Stomach (tissue), 9 donors: ENCODE results near the gene SLC7A14. TPM values are rescaled to one million over a fixed set of nuclear protein-coding genes. Genes with fewer than 3 reads are reported as not detected.

ENCODE experiments used
- DNase-seq, 2 donors: peaks; one replicate each; pipeline versions ENCODE4 v3.0.0 to v3.0.0-alpha.2; 2013 to 2019
- H3K27ac ChIP-seq, 5 donors: fragments of 200-600 bp in 4 of 5; sonication (generic) in 4 of 5; one replicate each; pipeline ENCODE4 v1.5.1; 2013 to 2019; ENCODE audit warnings: mild to moderate bottlenecking in 1 of 5, moderate library complexity in 1 of 5
- H3K27me3 ChIP-seq, 3 donors: fragments of 200-600 bp; sonication (generic); one replicate each; pipeline ENCODE4 v1.5.1; 2017 to 2019; ENCODE audit warnings: mixed run types in 1 of 3
- H3K36me3 ChIP-seq, 4 donors: fragments of 200-600 bp; sonication (generic); 1 replicate in 3 of 4; 2 replicates in 1 of 4; pipeline ENCODE4 v1.5.1; 2016 to 2019
- H3K4me1 ChIP-seq, 4 donors: fragments of 200-600 bp; sonication (generic); one replicate each; pipeline ENCODE4 v1.5.1; 2016 to 2019
- H3K4me3 ChIP-seq, 4 donors: fragments of 200-600 bp; sonication (generic) in 3 of 4; one replicate each; pipeline ENCODE4 v1.5.1; 2016 to 2019; ENCODE audit warnings: mild to moderate bottlenecking in 1 of 4
- H3K9me3 ChIP-seq, 4 donors: fragments of 200-600 bp; sonication (generic); one replicate each; pipeline ENCODE4 v1.5.1; 2016 to 2019
- CTCF ChIP-seq, 7 experiments: fragments of 450-650 bp in 4 of 7; fragments of 200-600 bp in 3 of 7; sonication (generic) in 3 of 7; IDR thresholded peaks; one replicate each; pipeline ENCODE4 v1.5.1; 2016 to 2019; ENCODE audit warnings: antibody characterized with exemption in 7 of 7, control low read depth in 2 of 7, mild to moderate bottlenecking in 1 of 7
- EP300 ChIP-seq: sonication (generic); formaldehyde crosslinking; IDR thresholded peaks from one replicate; pipeline ENCODE4 v1.6.1; 2017; ENCODE audit warnings: antibody characterized with exemption
- POLR2A ChIP-seq, 4 donors: fragments of 450-650 bp; IDR thresholded peaks; one replicate each; pipeline ENCODE4 v1.6.1; 2016; ENCODE audit warnings: antibody characterized with exemption in 4 of 4, control low read depth in 2 of 4, mild to moderate bottlenecking in 1 of 4, moderate library complexity in 1 of 4
- POLR2AphosphoS5 ChIP-seq, 3 donors: sonication (generic); formaldehyde crosslinking; IDR thresholded peaks; one replicate each; pipeline ENCODE4 v1.6.1; 2016; ENCODE audit warnings: antibody characterized with exemption in 3 of 3
- WGBS, 5 donors: extraction: QIAGEN DNeasy Blood & Tissue Kit in 3 of 5; methylation state at CpG; one replicate each; pipeline versions ENCODE4 v1.1.5 to v1.1.7; 2013 to 2018; 5-methylcytosine and 5-hydroxymethylcytosine counted together
- intact Hi-C: fragments of 100-400 bp; cut with DNase I; formaldehyde crosslinking; loops from one replicate; pipeline ENCODE4 v1.15.1; 2023; ENCODE audit warnings: low total_unique reads
- polyA plus RNA-seq, 3 donors: library from polyadenylated mRNA; stranded (reverse); fragments of 200-250 nt; gene quantifications; one replicate each; pipeline ENCODE4 v1.2.3, GENCODE V29; 2013
- total RNA-seq, 5 donors: library from RNA; depleted of rRNA; stranded (reverse); fragments of >200 nt; gene quantifications; one replicate each; pipeline versions ENCODE4 v1.1.0 to v1.2.3, GENCODE V29; 2014 to 2016
- donor health status: healthy with polysubstance abuse.
- donor health status: Bipolar disorder and iron deficiency.
- donor health status: healthy.

The SLC7A14 gene
- total and polyA plus RNA-seq, 8 donors: 0.10 to 2.4 (median 0.43) TPM; not detected in 5

- peaks cover 0 to under 1% (median 0%) of the 10 kb centered on the region in 3 donors for H3K27me3 ChIP-seq
- DNase-seq: no peak
- no peak for TF ChIP-seq EP300
- TF ChIP-seq POLR2A (IDR thresholded peaks at IDR 0.05): no peak
- no peak for TF ChIP-seq CTCF (IDR thresholded peaks at IDR 0.05)
- no peak for TF ChIP-seq POLR2AphosphoS5 (IDR thresholded peaks at IDR 0.05)
- H3K4me1 ChIP-seq: no peaks in the 10 kb centered on the region
- H3K36me3 ChIP-seq: no peaks in the 10 kb centered on the region
- H3K4me3 ChIP-seq: no peak overlapping the region
- no peaks in the 10 kb centered on the region for H3K9me3 ChIP-seq
- H3K27ac ChIP-seq: no peak overlapping the region
- intact Hi-C loops: no loop called here
Observed at GRCh38 chr3:170594528-170594927, 8.7 kb upstream of the SLC7A14 start.

- DNase-seq: no peak
- H3K4me3 ChIP-seq: no peak overlapping the region
- TF ChIP-seq CTCF (IDR thresholded peaks at IDR 0.05) (no peak), EP300 (no peak), POLR2AphosphoS5 (IDR thresholded peaks at IDR 0.05) (no peak), POLR2A (IDR thresholded peaks at IDR 0.05) (no peak)
- no peak overlapping the region for H3K27ac ChIP-seq
- H3K9me3 ChIP-seq: no peaks in the 10 kb centered on the region
- H3K36me3 ChIP-seq: no peaks in the 10 kb centered on the region
- 63 to 89% (median 81%) methylated on average over 1 of the region's 1 CpG for WGBS, 5 donors
- intact Hi-C loops: no loop called here
- no peaks in the 10 kb centered on the region for H3K4me1 ChIP-seq
- H3K27me3 ChIP-seq: peaks cover 0 to 10% (median 0%) of the 10 kb centered on the region in 3 donors
Observed at GRCh38 chr3:170593634-170594033, 7.8 kb upstream of the SLC7A14 start.

- Histone ChIP-seq H3K27ac (no peak overlapping the region), H3K27me3 (peaks cover 15 to 46% (median 30%) of the 10 kb centered on the region in 3 donors), H3K4me3 (no peak overlapping the region), H3K4me1 (peaks cover 0 to 17% (median 7%) of the 10 kb centered on the region in 4 donors), H3K36me3 (no peaks in the 10 kb centered on the region), H3K9me3 (peaks cover 0 to 16% (median under 1%) of the 10 kb centered on the region in 4 donors)
- DNase-seq: no peak
- TF ChIP-seq POLR2AphosphoS5 (IDR thresholded peaks at IDR 0.05) (no peak), EP300 (no peak), POLR2A (IDR thresholded peaks at IDR 0.05) (no peak), CTCF (IDR thresholded peaks at IDR 0.05) (no peak)
- intact Hi-C loops: no loop called here
- 42 to 53% (median 51%) methylated on average over 2 of the region's 2 CpGs for WGBS, 5 donors
Observed at GRCh38 chr3:170589113-170589512, 3.2 kb upstream of the SLC7A14 start.

GRCh38 chr3:170585008-170585936 is 603 bp downstream of the SLC7A14 start:
- WGBS, 5 donors: 3 to 11% (median 7%) methylated on average over 29 to 81 of the region's 81 CpGs
- Histone ChIP-seq H3K9me3 (peaks cover 0 to 16% (median 3%) of the 10 kb centered on the region in 4 donors), H3K27me3 (peaks cover 15 to 69% (median 36%) of the 10 kb centered on the region in 3 donors), H3K4me1 (peaks cover 0 to 17% (median 7%) of the 10 kb centered on the region in 4 donors), H3K27ac (no peak overlapping the region), H3K4me3 (peak overlapping the region; percentile 19 to 31 (median 26)), H3K36me3 (no peaks in the 10 kb centered on the region)
- peak in 1 of 2 donors; percentile 13 for DNase-seq
- TF ChIP-seq POLR2AphosphoS5 (IDR thresholded peaks at IDR 0.05) (no peak), EP300 (no peak), POLR2A (IDR thresholded peaks at IDR 0.05) (no peak), CTCF (IDR thresholded peaks at IDR 0.05) (no peak)
- intact Hi-C loops: no loop called here
